Fibroblast of peridontal ligament (primary cell): Measurements from ENCODE around the gene UBE3B.

ENCODE experiments used
- DNase-seq: peaks from one replicate; pipeline ENCODE4 v3.0.0-alpha.2; 2010; ENCODE audit errors: extremely low read depth

Gene UBE3B

GRCh38 chr12:109573914-109574244 lies 96.4 kb downstream of the UBE3B start:
- DNase-seq: no peak

DNA sequence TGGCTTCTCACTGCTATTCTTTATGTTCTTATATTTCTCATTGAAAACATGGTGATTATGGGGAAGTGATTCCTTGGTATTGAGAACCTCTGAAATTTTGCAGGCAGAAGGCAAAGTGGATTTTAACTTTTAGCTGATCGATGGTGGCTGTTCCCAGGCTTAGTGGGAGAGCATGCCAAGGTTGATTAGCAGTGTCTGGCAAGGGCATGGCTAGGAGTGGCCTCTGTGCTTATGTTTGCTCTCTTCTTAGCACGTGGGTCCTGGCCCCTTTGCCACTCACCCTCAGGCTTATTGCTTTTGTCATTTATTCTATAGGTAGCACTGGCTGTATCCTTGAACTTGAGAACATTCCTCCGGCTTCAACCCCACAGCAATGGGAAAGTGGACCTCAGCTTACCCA lies 98.2 kb downstream of the UBE3B start:
- no peak for DNase-seq

- no peak for DNase-seq
These were observed 99.9 kb downstream of the UBE3B start for GRCh38 chr12:109577311-109577710.

- DNase-seq: no peak
These were observed 101.0 kb downstream of the UBE3B start for GRCh38 chr12:109578330-109578927.

DNA sequence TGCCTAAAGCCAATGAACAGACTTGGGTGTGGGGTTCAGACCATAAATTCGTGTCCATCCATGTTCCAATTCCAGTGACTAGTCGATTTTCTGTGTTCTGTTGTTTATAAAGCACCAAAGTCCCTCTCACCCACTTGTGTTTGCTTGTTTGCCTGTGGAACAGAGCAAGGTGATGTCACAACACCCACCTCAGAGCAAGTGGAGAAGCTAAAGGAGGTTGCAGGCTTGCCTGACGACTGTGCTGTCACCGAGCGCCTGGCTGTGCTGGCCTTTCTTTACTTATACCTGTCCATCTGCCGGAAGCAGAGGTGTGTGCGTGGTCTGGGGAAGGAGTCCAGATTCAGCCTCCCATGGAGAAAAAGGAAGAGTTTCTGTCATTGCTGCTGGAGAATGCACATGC lies 102.2 kb downstream of the UBE3B start:
- DNase-seq: no peak

GRCh38 chr12:109580272-109580671 lies 102.8 kb downstream of the UBE3B start:
- DNase-seq: no peak

DNA sequence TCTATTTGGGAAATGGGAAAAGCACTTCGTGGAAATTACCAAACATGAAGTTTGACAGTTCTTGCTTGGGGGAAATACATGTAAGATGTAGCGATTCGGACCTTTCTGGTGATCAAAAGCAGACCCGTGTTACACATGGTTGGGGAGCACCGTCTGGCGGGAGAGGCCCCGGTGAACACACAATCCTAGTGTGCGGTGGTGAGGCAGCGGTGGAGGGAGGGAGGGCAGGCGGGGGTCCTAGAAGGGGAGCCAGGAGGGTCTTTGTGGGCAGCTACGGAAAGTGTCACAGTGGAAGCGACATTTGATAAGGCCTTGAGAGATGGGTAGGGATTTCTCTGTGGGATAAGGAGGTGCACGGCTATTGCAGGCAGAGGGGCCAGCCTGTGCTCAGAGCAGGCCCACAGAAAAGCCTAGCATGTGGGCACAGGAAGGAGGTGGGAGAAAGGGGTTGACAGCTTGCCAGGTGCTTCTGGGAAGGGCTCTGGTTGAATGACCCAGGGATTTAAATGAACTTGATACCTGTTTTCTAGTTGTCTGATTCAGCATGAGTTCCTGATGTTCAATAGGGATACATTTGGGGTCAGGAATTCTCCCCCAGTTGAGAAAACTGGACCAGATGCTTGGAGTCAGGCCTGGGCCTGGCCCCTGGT lies 103.4 kb downstream of the UBE3B start:
- no peak for DNase-seq

- DNase-seq: no peak
These were observed 103.9 kb downstream of the UBE3B start for GRCh38 chr12:109581334-109581691.

DNA sequence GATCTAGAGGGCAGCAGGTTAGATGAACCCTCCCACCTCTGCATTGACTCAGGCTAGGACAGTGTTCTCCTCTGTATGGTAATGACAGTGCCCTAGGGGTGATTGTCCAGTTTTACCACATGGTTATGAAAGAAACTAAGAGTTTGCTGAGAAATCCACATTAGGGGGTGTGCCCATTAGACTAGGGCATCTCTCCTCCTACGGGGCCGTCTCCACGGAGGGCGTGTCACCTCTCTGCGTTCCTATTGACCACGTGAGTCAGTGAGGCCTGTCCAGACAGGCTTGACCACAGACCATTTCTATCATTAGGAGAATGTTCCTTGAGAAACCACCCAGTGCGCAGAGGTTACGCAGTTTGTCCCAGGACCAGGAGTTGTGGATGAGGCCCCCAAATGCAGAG lies 104.4 kb downstream of the UBE3B start:
- no peak for DNase-seq

DNA sequence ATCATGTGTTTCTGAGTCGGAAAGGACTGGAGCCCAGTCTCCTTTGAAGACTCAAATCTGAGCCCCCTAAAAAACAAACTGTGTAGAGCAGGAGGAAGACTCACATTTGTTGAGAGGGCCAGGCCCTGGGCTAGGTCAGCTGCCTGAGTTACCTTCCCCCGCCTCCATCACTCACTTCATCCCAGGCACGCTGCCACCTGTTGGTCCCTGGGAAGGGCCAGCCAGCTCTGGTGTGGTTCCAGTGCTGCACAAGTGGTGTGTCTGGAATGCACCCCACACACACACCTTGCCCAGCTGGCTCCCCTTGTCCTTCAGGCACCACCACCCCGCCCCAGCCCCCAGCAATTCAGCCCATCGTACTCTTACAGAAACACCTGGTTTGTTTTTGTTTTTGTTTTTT lies 105.2 kb downstream of the UBE3B start:
- DNase-seq: no peak

DNA sequence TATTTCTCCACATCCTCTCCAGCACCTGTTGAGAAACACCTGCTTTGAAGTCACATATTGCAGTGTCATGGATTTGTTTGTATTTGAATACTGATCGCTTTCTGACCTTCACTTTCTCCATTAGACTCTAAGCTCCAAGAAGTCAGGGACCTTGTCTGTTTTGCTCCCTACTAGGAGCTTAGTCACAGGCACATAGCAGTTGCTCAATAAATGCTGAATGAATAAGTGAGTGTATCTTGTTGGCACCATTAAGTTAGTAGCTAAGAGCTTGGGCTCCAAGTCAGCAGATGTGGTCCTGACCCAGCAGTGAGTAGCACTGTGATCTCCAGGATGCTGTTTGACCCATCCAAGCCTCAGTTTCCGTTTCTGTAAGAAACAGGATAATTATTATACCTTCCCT lies 106.3 kb downstream of the UBE3B start:
- DNase-seq: no peak
